GM08714 (cell line): ENCODE results near the gene SMIM43.

ENCODE experiments used
- H3K4me3 ChIP-seq: fragments of 200-500 bp; sonication (Bioruptor generic); 2 replicates; pipeline ENCODE4 v1.5.1; 2014; ENCODE audit warnings: mild to moderate bottlenecking, low read length, inconsistent platforms
- ZNF274 ChIP-seq: IDR thresholded peaks from 2 replicates; pipeline ENCODE4 v1.6.1; 2012; ENCODE audit warnings: mild to moderate bottlenecking, low read depth, low read length

The SMIM43 gene

DNA sequence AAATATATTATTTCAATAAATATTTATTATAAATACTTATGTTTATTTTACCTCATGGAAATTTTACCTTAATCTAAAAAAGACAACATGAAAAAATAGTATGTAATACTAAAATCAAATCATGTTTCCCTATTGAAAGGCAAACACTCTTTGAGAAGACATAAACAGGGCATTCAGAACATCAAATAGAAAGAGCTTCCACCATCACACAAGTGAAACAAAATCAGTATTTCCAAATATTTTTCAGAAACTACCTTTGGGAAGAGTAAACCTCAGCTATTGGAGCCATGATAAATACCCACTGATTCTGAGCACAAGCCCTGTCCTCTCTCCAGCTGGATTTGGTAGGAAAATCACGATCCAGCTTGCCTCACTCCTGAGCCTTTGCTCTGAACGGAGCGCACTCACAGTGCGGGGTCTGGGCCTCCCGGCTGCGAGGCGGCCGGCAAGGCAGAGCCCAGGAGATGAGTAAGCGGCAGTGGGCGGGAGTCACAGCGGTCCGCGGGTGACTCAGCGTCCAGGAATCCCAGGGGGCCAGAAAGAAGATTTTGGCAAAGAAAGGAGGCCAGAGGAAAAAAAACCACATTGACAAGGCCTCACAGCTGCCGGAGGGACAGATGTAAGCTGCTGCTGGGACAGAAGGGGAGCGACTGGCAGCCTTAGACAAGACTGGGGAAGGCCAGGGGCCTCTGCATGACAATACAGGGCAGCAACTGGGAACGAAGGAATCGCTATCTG lies 53.5 kb downstream of the SMIM43 start:
- no peak for TF ChIP-seq ZNF274
- no peak overlapping the region for H3K4me3 ChIP-seq

GRCh38 chr4:121709766-121710405 lies 55.1 kb downstream of the SMIM43 start:
- TF ChIP-seq ZNF274, result no peak
- no peak overlapping the region for H3K4me3 ChIP-seq
